Osteocyte (in vitro differentiated cells): Measurements from ENCODE around the gene RBL1. TPM values are rescaled to one million over a fixed set of nuclear protein-coding genes. Genes with fewer than 3 reads are reported as not detected.
A peak's percentile ranks its signal among the peaks of the same experiment; 100 is the strongest.
"Not testable (repeated sequence)": the region's sequence is repeated elsewhere in the genome, so short reads cannot be mapped to it uniquely, and the experiment has no call there.

Experiments
- DNase-seq: peaks from one replicate; pipeline ENCODE4 v3.0.0; 2021; ENCODE audit warnings: mixed read lengths; ENCODE audit not compliant: unreplicated experiment; ENCODE audit errors: extremely low spot score
- H3K27ac Mint-ChIP-seq: one replicate; pipeline ENCODE4 v1.8.0; 2021; ENCODE audit warnings: mild to moderate bottlenecking, mixed read lengths; ENCODE audit not compliant: unreplicated experiment
- H3K27me3 Mint-ChIP-seq: one replicate; pipeline ENCODE4 v1.8.0; 2021; ENCODE audit warnings: mixed read lengths; ENCODE audit not compliant: unreplicated experiment
- H3K36me3 Mint-ChIP-seq: one replicate; pipeline ENCODE4 v1.8.0; 2021; ENCODE audit warnings: mixed read lengths; ENCODE audit not compliant: unreplicated experiment
- H3K4me1 Mint-ChIP-seq: one replicate; pipeline ENCODE4 v1.8.0; 2021; ENCODE audit warnings: mixed read lengths; ENCODE audit not compliant: unreplicated experiment
- H3K4me3 Mint-ChIP-seq: one replicate; pipeline ENCODE4 v1.8.0; 2021; ENCODE audit warnings: mild to moderate bottlenecking, moderate library complexity, mixed read lengths; ENCODE audit not compliant: unreplicated experiment
- H3K9me3 Mint-ChIP-seq: one replicate; pipeline ENCODE4 v1.8.0; 2021; ENCODE audit warnings: mixed read lengths; ENCODE audit not compliant: unreplicated experiment
- CTCF ChIP-seq: fragments of 200-600 bp; sonication (generic); IDR thresholded peaks from 2 replicates; pipeline ENCODE4 v1.5.0; 2021; ENCODE audit warnings: antibody characterized with exemption, mild to moderate bottlenecking, moderate library complexity
- total RNA-seq: library from RNA; stranded (reverse); gene quantifications from 2 replicates; pipeline ENCODE4 v1.2.1, GENCODE V29; 2021

RBL1 gene
- total RNA-seq, 1 donor from 2014 or later, result 6.7 TPM

- Mint-ChIP-seq H3K4me1 (no peaks in the 10 kb centered on the region), H3K27me3 (no peaks in the 10 kb centered on the region), H3K9me3 (no peaks in the 10 kb centered on the region), H3K4me3 (no peak overlapping the region), H3K27ac (no peak overlapping the region), H3K36me3 (peaks cover 6% of the 10 kb centered on the region)
- TF ChIP-seq CTCF, result no peak
- no peak for DNase-seq
Measured at GRCh38 chr20:37020636-37021035, 75.2 kb downstream of the RBL1 start.

GRCh38 chr20:37012631-37013030 lies 83.2 kb downstream of the RBL1 start:
- DNase-seq, result peak; percentile 73
- not testable (repeated sequence) for H3K36me3 Mint-ChIP-seq, H3K9me3 Mint-ChIP-seq, H3K27ac Mint-ChIP-seq, H3K4me1 Mint-ChIP-seq, H3K4me3 Mint-ChIP-seq, H3K27me3 Mint-ChIP-seq

- H3K27me3 Mint-ChIP-seq, H3K9me3 Mint-ChIP-seq, H3K36me3 Mint-ChIP-seq, H3K4me3 Mint-ChIP-seq, H3K27ac Mint-ChIP-seq, H3K4me1 Mint-ChIP-seq: not testable (repeated sequence)
- peak; percentile 64 for DNase-seq
Measured at GRCh38 chr20:37011858-37012257, 83.9 kb downstream of the RBL1 start.

- Mint-ChIP-seq H3K9me3 (no peaks in the 10 kb centered on the region), H3K27ac (no peak overlapping the region), H3K4me3 (no peak overlapping the region), H3K36me3 (peaks cover 3% of the 10 kb centered on the region), H3K27me3 (no peaks in the 10 kb centered on the region), H3K4me1 (peaks cover 3% of the 10 kb centered on the region)
- no peak for DNase-seq
- no peak for TF ChIP-seq CTCF
Measured at GRCh38 chr20:37011147-37011546, 84.7 kb downstream of the RBL1 start.

GRCh38 chr20:37007898-37008649 lies 87.7 kb downstream of the RBL1 start:
- Mint-ChIP-seq H3K27ac (no peak overlapping the region), H3K36me3 (peaks cover 8% of the 10 kb centered on the region), H3K9me3 (no peaks in the 10 kb centered on the region), H3K27me3 (no peaks in the 10 kb centered on the region), H3K4me1 (no peaks in the 10 kb centered on the region), H3K4me3 (no peak overlapping the region)
- TF ChIP-seq CTCF, result peak; percentile 52
- no peak for DNase-seq

- H3K27ac Mint-ChIP-seq, H3K4me3 Mint-ChIP-seq: not testable (repeated sequence)
Measured at GRCh38 chr20:37005062-37005942, 90.5 kb downstream of the RBL1 start.

GRCh38 chr20:37001634-37002033 lies 94.2 kb downstream of the RBL1 start:
- not testable (repeated sequence) for H3K4me1 Mint-ChIP-seq, H3K4me3 Mint-ChIP-seq, H3K27ac Mint-ChIP-seq, DNase-seq, H3K27me3 Mint-ChIP-seq, H3K9me3 Mint-ChIP-seq
- H3K36me3 Mint-ChIP-seq, result peaks cover 12% of the 10 kb centered on the region

More at GRCh38 chr20:37005062-37005942, 90.5 kb downstream of the RBL1 start:
- not testable (repeated sequence) for H3K27me3 Mint-ChIP-seq, H3K36me3 Mint-ChIP-seq, H3K4me1 Mint-ChIP-seq, H3K9me3 Mint-ChIP-seq, DNase-seq

- DNase-seq, H3K27ac Mint-ChIP-seq, H3K4me3 Mint-ChIP-seq, H3K27me3 Mint-ChIP-seq, H3K4me1 Mint-ChIP-seq, H3K9me3 Mint-ChIP-seq: not testable (repeated sequence)
- H3K36me3 Mint-ChIP-seq, result peaks cover 18% of the 10 kb centered on the region
Measured at GRCh38 chr20:37000171-37000570, 95.6 kb downstream of the RBL1 start.
